ENCODE data around the gene LCA5L.
"Not testable (repeated sequence)": the region's sequence is repeated elsewhere in the genome, so short reads cannot be mapped to it uniquely, and the experiment has no call there.

The LCA5L gene

GRCh38 chr21:39386899-39387298 is 58.7 kb downstream of the LCA5L start:
- no peak for DNase-seq

GRCh38 chr21:39386194-39386593 is 59.4 kb downstream of the LCA5L start:
- peak; percentile 13 for DNase-seq

GRCh38 chr21:39385299-39386145 is 60.1 kb downstream of the LCA5L start:
- peak; percentile 65 for DNase-seq

- DNase-seq: no peak
These were observed 60.8 kb downstream of the LCA5L start for GRCh38 chr21:39384674-39385298.

GRCh38 chr21:39382096-39382495 is 63.5 kb downstream of the LCA5L start:
- not testable (repeated sequence) for DNase-seq

- DNase-seq: no peak
These were observed 64.6 kb downstream of the LCA5L start for GRCh38 chr21:39381009-39381408.

- DNase-seq: peak; percentile 89
These were observed 65.3 kb downstream of the LCA5L start for GRCh38 chr21:39379986-39380891.

GRCh38 chr21:39377444-39378050 is 68.0 kb downstream of the LCA5L start:
- DNase-seq: no peak

GRCh38 chr21:39375446-39375845 is 70.1 kb downstream of the LCA5L start:
- DNase-seq: no peak

GRCh38 chr21:39374046-39374445 is 71.5 kb downstream of the LCA5L start:
- DNase-seq: no peak

- DNase-seq: no peak
These were observed 71.9 kb downstream of the LCA5L start for GRCh38 chr21:39373634-39374033.

- not testable (repeated sequence) for DNase-seq
These were observed 75.7 kb downstream of the LCA5L start for GRCh38 chr21:39369896-39370288.

GRCh38 chr21:39367783-39368182 is 77.8 kb downstream of the LCA5L start:
- DNase-seq: no peak

GRCh38 chr21:39366563-39366962 is 79.0 kb downstream of the LCA5L start:
- DNase-seq: no peak

GRCh38 chr21:39364949-39365348 is 80.6 kb downstream of the LCA5L start:
- no peak for DNase-seq

GRCh38 chr21:39363607-39364555 is 81.7 kb downstream of the LCA5L start:
- no peak for DNase-seq

GRCh38 chr21:39362733-39363132 is 82.8 kb downstream of the LCA5L start:
- DNase-seq: no peak

- no peak for DNase-seq
These were observed 86.2 kb downstream of the LCA5L start for GRCh38 chr21:39359382-39359781.
